NCI-H2196 (cell line): ENCODE data around the gene CAMTA1.

Experiments used
- DNase-seq: peaks from one replicate; lab custom pipeline; 2025; ENCODE audit not compliant: unreplicated experiment; lab: John Stamatoyannopoulos, UW

The CAMTA1 gene

GRCh38 chr1:7455796-7456721 is 670.8 kb downstream of the CAMTA1 start:
- no peak for DNase-seq

- no peak for DNase-seq
Observed at GRCh38 chr1:7456722-7457082, 671.4 kb downstream of the CAMTA1 start.

GRCh38 chr1:7457811-7458210 is 672.6 kb downstream of the CAMTA1 start:
- no peak for DNase-seq

- no peak for DNase-seq
Observed at GRCh38 chr1:7458946-7459345, 673.7 kb downstream of the CAMTA1 start.

- no peak for DNase-seq
Observed at GRCh38 chr1:7459914-7460313, 674.7 kb downstream of the CAMTA1 start.

GRCh38 chr1:7460807-7461206 is 675.6 kb downstream of the CAMTA1 start:
- DNase-seq: no peak

- no peak for DNase-seq
Observed at GRCh38 chr1:7462617-7463016, 677.4 kb downstream of the CAMTA1 start.

GRCh38 chr1:7463526-7463925 is 678.3 kb downstream of the CAMTA1 start:
- no peak for DNase-seq

- DNase-seq: no peak
Observed at GRCh38 chr1:7464736-7465135, 679.5 kb downstream of the CAMTA1 start.

- DNase-seq: no peak
Observed at GRCh38 chr1:7467476-7468175, 682.4 kb downstream of the CAMTA1 start.

- no peak for DNase-seq
Observed at GRCh38 chr1:7468248-7468647, 683.0 kb downstream of the CAMTA1 start.

- no peak for DNase-seq
Observed at GRCh38 chr1:7469255-7469938, 684.1 kb downstream of the CAMTA1 start.

GRCh38 chr1:7470904-7471638 is 685.8 kb downstream of the CAMTA1 start:
- peak; percentile 48 for DNase-seq

GRCh38 chr1:7471836-7472235 is 686.6 kb downstream of the CAMTA1 start:
- no peak for DNase-seq

- DNase-seq: no peak
Observed at GRCh38 chr1:7473223-7474142, 688.2 kb downstream of the CAMTA1 start.

GRCh38 chr1:7474143-7474490 is 688.9 kb downstream of the CAMTA1 start:
- DNase-seq: no peak

- no peak for DNase-seq
Observed at GRCh38 chr1:7474786-7475502, 689.7 kb downstream of the CAMTA1 start.

- DNase-seq: no peak
Observed at GRCh38 chr1:7475691-7476090, 690.4 kb downstream of the CAMTA1 start.

GRCh38 chr1:7476402-7476801 is 691.1 kb downstream of the CAMTA1 start:
- no peak for DNase-seq
